Stomach (tissue), 9 donors: Measurements from ENCODE around the gene RNASEL. TPM values are rescaled to one million over a fixed set of nuclear protein-coding genes. Genes with fewer than 3 reads are reported as not detected.

Source experiments
- DNase-seq, 2 donors: peaks; one replicate each; pipeline versions ENCODE4 v3.0.0 to v3.0.0-alpha.2; 2013 to 2019
- H3K27ac ChIP-seq, 5 donors: fragments of 200-600 bp in 4 of 5; sonication (generic) in 4 of 5; one replicate each; pipeline ENCODE4 v1.5.1; 2013 to 2019; ENCODE audit warnings: mild to moderate bottlenecking in 1 of 5, moderate library complexity in 1 of 5
- H3K27me3 ChIP-seq, 3 donors: fragments of 200-600 bp; sonication (generic); one replicate each; pipeline ENCODE4 v1.5.1; 2017 to 2019; ENCODE audit warnings: mixed run types in 1 of 3
- H3K36me3 ChIP-seq, 4 donors: fragments of 200-600 bp; sonication (generic); 1 replicate in 3 of 4; 2 replicates in 1 of 4; pipeline ENCODE4 v1.5.1; 2016 to 2019
- H3K4me1 ChIP-seq, 4 donors: fragments of 200-600 bp; sonication (generic); one replicate each; pipeline ENCODE4 v1.5.1; 2016 to 2019
- H3K4me3 ChIP-seq, 4 donors: fragments of 200-600 bp; sonication (generic) in 3 of 4; one replicate each; pipeline ENCODE4 v1.5.1; 2016 to 2019; ENCODE audit warnings: mild to moderate bottlenecking in 1 of 4
- H3K9me3 ChIP-seq, 4 donors: fragments of 200-600 bp; sonication (generic); one replicate each; pipeline ENCODE4 v1.5.1; 2016 to 2019
- CTCF ChIP-seq, 7 experiments: fragments of 450-650 bp in 4 of 7; fragments of 200-600 bp in 3 of 7; sonication (generic) in 3 of 7; IDR thresholded peaks; one replicate each; pipeline ENCODE4 v1.5.1; 2016 to 2019; ENCODE audit warnings: antibody characterized with exemption in 7 of 7, control low read depth in 2 of 7, mild to moderate bottlenecking in 1 of 7
- EP300 ChIP-seq: sonication (generic); formaldehyde crosslinking; IDR thresholded peaks from one replicate; pipeline ENCODE4 v1.6.1; 2017; ENCODE audit warnings: antibody characterized with exemption
- POLR2A ChIP-seq, 4 donors: fragments of 450-650 bp; IDR thresholded peaks; one replicate each; pipeline ENCODE4 v1.6.1; 2016; ENCODE audit warnings: antibody characterized with exemption in 4 of 4, control low read depth in 2 of 4, mild to moderate bottlenecking in 1 of 4, moderate library complexity in 1 of 4
- POLR2AphosphoS5 ChIP-seq, 3 donors: sonication (generic); formaldehyde crosslinking; IDR thresholded peaks; one replicate each; pipeline ENCODE4 v1.6.1; 2016; ENCODE audit warnings: antibody characterized with exemption in 3 of 3
- WGBS, 5 donors: extraction: QIAGEN DNeasy Blood & Tissue Kit in 3 of 5; methylation state at CpG; one replicate each; pipeline versions ENCODE4 v1.1.5 to v1.1.7; 2013 to 2018; 5-methylcytosine and 5-hydroxymethylcytosine counted together
- intact Hi-C: fragments of 100-400 bp; cut with DNase I; formaldehyde crosslinking; loops from one replicate; pipeline ENCODE4 v1.15.1; 2023; ENCODE audit warnings: low total_unique reads
- polyA plus RNA-seq, 3 donors: library from polyadenylated mRNA; stranded (reverse); fragments of 200-250 nt; gene quantifications; one replicate each; pipeline ENCODE4 v1.2.3, GENCODE V29; 2013
- total RNA-seq, 5 donors: library from RNA; depleted of rRNA; stranded (reverse); fragments of >200 nt; gene quantifications; one replicate each; pipeline versions ENCODE4 v1.1.0 to v1.2.3, GENCODE V29; 2014 to 2016
- donor health status: healthy with polysubstance abuse.
- donor health status: Bipolar disorder and iron deficiency.
- donor health status: healthy.

The RNASEL gene
- total and polyA plus RNA-seq, 8 donors = 3.2 to 11.1 (median 5.1) TPM

GRCh38 chr1:182563095-182563494 is 26.0 kb downstream of the RNASEL start:
- WGBS, 5 donors = 82 to 90% (median 84%) methylated on average over 4 of the region's 4 CpGs
- DNase-seq = no peak

GRCh38 chr1:182561456-182561855 is 27.6 kb downstream of the RNASEL start:
- no peak for DNase-seq
- TF ChIP-seq EP300 (no peak), CTCF (IDR thresholded peaks at IDR 0.05) (no peak), POLR2A (IDR thresholded peaks at IDR 0.05) (no peak), POLR2AphosphoS5 (IDR thresholded peaks at IDR 0.05) (no peak)
- Histone ChIP-seq H3K27me3 (no peaks in the 10 kb centered on the region), H3K4me3 (no peak overlapping the region), H3K36me3 (no peaks in the 10 kb centered on the region), H3K9me3 (no peaks in the 10 kb centered on the region), H3K27ac (no peak overlapping the region), H3K4me1 (no peaks in the 10 kb centered on the region)
- intact Hi-C loops = no loop called here
- WGBS, 5 donors = 59 to 68% (median 61%) methylated on average over 4 of the region's 4 CpGs

More at GRCh38 chr1:182563095-182563494, 26.0 kb downstream of the RNASEL start:
- TF ChIP-seq EP300 = no peak
- TF ChIP-seq CTCF (IDR thresholded peaks at IDR 0.05) = no peak
- no peak for TF ChIP-seq POLR2AphosphoS5 (IDR thresholded peaks at IDR 0.05)
- TF ChIP-seq POLR2A (IDR thresholded peaks at IDR 0.05) = no peak
- H3K4me1 ChIP-seq = no peaks in the 10 kb centered on the region
- no peaks in the 10 kb centered on the region for H3K27me3 ChIP-seq
- intact Hi-C loops = no loop called here
- no peaks in the 10 kb centered on the region for H3K36me3 ChIP-seq
- no peak overlapping the region for H3K4me3 ChIP-seq
- H3K27ac ChIP-seq = no peak overlapping the region
- H3K9me3 ChIP-seq = no peaks in the 10 kb centered on the region

GRCh38 chr1:182560392-182560984 is 28.6 kb downstream of the RNASEL start:
- WGBS, 5 donors = 63 to 75% (median 69%) methylated on average over 7 of the region's 7 CpGs
- Histone ChIP-seq H3K27ac (no peak overlapping the region), H3K36me3 (no peaks in the 10 kb centered on the region), H3K9me3 (no peaks in the 10 kb centered on the region), H3K4me3 (no peak overlapping the region), H3K4me1 (no peaks in the 10 kb centered on the region), H3K27me3 (no peaks in the 10 kb centered on the region)
- no peak for DNase-seq
- TF ChIP-seq CTCF (IDR thresholded peaks at IDR 0.05) = no peak
- no peak for TF ChIP-seq POLR2AphosphoS5 (IDR thresholded peaks at IDR 0.05)
- no peak for TF ChIP-seq EP300
- no peak for TF ChIP-seq POLR2A (IDR thresholded peaks at IDR 0.05)
- intact Hi-C loops = no loop called here

GRCh38 chr1:182556279-182556678 is 32.8 kb downstream of the RNASEL start:
- no peaks in the 10 kb centered on the region for H3K27me3 ChIP-seq
- DNase-seq = no peak
- peaks cover 0 to 17% (median 11%) of the 10 kb centered on the region in 4 donors for H3K9me3 ChIP-seq
- H3K27ac ChIP-seq = no peak overlapping the region
- no peaks in the 10 kb centered on the region for H3K4me1 ChIP-seq
- TF ChIP-seq EP300 (no peak), CTCF (IDR thresholded peaks at IDR 0.05) (no peak)
- no peaks in the 10 kb centered on the region for H3K36me3 ChIP-seq
- intact Hi-C loops = no loop called here
- H3K4me3 ChIP-seq = no peak overlapping the region
